Subcutaneous adipose tissue (tissue), 4 donors: ENCODE measurements around the gene ARHGAP25. TPM values are rescaled to one million over a fixed set of nuclear protein-coding genes. Genes with fewer than 3 reads are reported as not detected.

ENCODE experiments used
- total RNA-seq, 4 donors: library from RNA; depleted of rRNA; stranded (reverse); fragments of >200 nt; gene quantifications; one replicate each; pipeline ENCODE4 v1.1.0, GENCODE V29; 2016
- TF ChIP-seq, protein P1 (sequence below): fragments of 450-650 bp; IDR thresholded peaks from one replicate; pipeline ENCODE4 v1.5.1; 2016; ENCODE audit warnings: low read depth, mild to moderate bottlenecking, control low read depth, antibody characterized with exemption, moderate library complexity

ARHGAP25 gene
- total RNA-seq, 4 donors from 2014 or later, result 7.3 to 29.7 (median 14.3) TPM

DNA sequence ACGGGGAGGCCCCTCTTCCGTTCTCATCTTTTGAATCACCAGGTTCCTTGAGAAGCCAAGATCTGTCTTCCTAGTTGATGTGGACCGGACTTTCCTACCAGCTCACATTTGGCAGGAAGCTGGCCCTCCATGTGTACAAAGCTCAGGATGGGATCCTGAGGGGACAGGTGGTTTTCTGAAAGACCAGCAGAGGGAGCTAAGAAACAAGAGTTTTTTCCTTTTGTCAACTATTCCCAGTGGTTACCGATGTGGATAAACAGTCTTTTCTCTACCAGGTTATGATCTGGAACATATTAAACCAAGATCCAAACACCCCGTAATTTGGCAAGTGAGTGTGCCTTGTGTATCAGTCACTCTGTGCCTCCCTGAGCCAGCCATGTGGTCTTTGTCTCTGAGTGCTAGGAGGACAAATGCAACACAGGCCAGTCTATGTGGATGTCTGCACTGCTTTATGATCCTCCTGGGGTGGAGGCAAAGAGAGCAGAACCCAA is 25.1 kb upstream of the ARHGAP25 start:
- TF ChIP-seq, protein P1, sequence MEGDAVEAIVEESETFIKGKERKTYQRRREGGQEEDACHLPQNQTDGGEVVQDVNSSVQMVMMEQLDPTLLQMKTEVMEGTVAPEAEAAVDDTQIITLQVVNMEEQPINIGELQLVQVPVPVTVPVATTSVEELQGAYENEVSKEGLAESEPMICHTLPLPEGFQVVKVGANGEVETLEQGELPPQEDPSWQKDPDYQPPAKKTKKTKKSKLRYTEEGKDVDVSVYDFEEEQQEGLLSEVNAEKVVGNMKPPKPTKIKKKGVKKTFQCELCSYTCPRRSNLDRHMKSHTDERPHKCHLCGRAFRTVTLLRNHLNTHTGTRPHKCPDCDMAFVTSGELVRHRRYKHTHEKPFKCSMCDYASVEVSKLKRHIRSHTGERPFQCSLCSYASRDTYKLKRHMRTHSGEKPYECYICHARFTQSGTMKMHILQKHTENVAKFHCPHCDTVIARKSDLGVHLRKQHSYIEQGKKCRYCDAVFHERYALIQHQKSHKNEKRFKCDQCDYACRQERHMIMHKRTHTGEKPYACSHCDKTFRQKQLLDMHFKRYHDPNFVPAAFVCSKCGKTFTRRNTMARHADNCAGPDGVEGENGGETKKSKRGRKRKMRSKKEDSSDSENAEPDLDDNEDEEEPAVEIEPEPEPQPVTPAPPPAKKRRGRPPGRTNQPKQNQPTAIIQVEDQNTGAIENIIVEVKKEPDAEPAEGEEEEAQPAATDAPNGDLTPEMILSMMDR, result no peak

- TF ChIP-seq, protein P1, result no peak
Measured at GRCh38 chr2:68710336-68710735, 24.3 kb upstream of the ARHGAP25 start.

GRCh38 chr2:68710756-68711155 is 23.9 kb upstream of the ARHGAP25 start:
- TF ChIP-seq, protein P1, result no peak

DNA sequence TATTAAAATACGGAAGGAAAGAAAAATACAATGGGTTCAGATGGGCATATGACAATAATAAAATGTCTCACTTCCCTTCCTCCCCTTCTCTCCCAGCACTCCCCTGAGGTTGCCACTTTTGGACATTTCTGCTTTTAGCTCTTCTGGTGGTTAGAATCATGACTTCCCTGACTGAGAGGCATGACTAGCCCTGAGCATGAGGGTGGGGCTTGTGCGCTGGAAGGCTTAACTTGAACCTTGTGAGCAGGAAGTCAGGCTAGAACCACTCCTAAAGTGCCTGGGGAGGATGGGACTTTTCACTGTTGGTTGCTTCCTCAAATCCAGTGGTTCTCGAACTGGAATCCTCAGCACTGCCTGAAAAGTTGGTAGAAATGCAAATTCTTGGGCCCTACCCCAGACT is 19.7 kb upstream of the ARHGAP25 start:
- TF ChIP-seq, protein P1, result no peak

- TF ChIP-seq, protein P1, result no peak
Measured at GRCh38 chr2:68715353-68716041, 19.1 kb upstream of the ARHGAP25 start.

- TF ChIP-seq, protein P1, result no peak
Measured at GRCh38 chr2:68716604-68717304, 17.9 kb upstream of the ARHGAP25 start.

- TF ChIP-seq, protein P1, result no peak
Measured at GRCh38 chr2:68717305-68717661, 17.3 kb upstream of the ARHGAP25 start.
